ENCODE data around the gene ADAMTS9. TPM values are rescaled to one million over a fixed set of nuclear protein-coding genes. Genes with fewer than 3 reads are reported as not detected.
A peak's percentile ranks its signal among the peaks of the same experiment; 100 is the strongest.

Gene ADAMTS9
- total and polyA plus RNA-seq, 7 donors, result 6.7 to 65.8 (median 16.1) TPM

DNA sequence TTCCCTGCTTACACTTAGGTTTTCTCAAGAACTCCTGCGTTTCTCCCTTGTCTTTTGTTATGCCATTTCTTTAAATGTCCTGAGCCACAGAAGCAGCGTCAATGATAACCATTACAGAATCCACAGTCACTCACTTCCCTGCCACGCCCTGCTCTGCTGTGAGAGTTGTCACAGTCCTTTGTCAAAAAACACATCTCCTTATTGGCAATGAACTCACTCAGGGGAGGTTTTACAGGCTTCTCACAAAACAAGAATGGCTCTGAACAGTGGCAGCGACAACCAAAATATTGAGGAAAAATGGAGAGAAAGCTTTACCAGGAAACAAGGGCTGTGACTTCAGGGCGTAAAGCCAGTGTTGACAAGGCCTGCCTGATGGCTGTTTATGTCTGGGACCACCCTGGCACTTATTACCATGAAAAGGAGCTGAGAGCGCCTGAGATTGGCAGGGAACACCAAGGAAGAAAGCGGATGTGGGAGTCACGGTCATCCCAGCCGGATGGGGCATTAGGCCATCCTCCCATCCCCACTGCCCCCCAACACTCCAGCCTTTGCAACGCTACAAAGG, 111.5 kb downstream of the ADAMTS9 start:
- H3K4me1 ChIP-seq, result no peaks in the 10 kb centered on the region
- no peak overlapping the region for H3K4me3 ChIP-seq
- TF ChIP-seq, protein P1, sequence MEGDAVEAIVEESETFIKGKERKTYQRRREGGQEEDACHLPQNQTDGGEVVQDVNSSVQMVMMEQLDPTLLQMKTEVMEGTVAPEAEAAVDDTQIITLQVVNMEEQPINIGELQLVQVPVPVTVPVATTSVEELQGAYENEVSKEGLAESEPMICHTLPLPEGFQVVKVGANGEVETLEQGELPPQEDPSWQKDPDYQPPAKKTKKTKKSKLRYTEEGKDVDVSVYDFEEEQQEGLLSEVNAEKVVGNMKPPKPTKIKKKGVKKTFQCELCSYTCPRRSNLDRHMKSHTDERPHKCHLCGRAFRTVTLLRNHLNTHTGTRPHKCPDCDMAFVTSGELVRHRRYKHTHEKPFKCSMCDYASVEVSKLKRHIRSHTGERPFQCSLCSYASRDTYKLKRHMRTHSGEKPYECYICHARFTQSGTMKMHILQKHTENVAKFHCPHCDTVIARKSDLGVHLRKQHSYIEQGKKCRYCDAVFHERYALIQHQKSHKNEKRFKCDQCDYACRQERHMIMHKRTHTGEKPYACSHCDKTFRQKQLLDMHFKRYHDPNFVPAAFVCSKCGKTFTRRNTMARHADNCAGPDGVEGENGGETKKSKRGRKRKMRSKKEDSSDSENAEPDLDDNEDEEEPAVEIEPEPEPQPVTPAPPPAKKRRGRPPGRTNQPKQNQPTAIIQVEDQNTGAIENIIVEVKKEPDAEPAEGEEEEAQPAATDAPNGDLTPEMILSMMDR (IDR thresholded peaks at IDR 0.05), result no peak
- intact Hi-C loops (cut with DNase I), result no loop called here
- DNase-seq (no peak), ATAC-seq (no peak)
- no peaks in the 10 kb centered on the region for H3K9me3 ChIP-seq
- no peaks in the 10 kb centered on the region for H3K27me3 ChIP-seq (ENCODE audit: insufficient read depth in 3 of 3, low read length in 2 of 3)
- H3K27ac ChIP-seq, result no peak overlapping the region
- peaks cover 4 to 6% of the 10 kb centered on the region in 2 donors for H3K36me3 ChIP-seq (ENCODE audit: insufficient read depth in 1 of 2, low read depth in 1 of 2)
- 94 to 97% (median 97%) methylated on average over 10 of the region's 10 CpGs for WGBS, 3 donors

DNA sequence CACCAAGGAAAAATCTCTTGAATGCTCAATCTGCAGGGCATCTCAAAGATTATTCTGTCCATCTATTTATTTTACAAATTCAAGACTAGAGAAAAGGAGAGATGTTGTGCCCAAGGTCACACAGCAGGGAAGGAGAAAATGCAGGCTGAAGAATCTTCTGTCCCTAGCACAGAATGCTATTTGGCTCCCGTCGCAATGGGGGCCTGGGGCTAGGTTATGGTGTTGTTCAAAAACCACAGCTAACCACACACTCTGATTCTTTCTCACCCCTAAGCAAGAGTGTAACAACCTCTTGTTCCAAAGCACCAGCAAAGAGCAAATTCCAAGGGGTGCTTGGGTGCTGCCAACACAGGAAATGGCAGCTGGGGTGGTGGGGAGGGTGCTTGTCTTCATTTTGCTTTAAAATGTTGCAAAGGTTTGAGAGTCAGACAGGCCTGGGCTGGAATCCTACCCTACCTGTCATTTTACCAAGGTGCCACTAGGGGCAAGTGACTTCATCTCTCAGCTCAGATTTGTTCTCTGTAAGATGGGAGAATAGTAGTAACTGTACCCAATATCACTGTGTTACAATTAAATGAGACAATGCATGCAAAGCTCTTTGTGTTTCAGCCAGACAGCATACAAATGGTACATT, 112.5 kb downstream of the ADAMTS9 start:
- 96 to 100% (median 98%) methylated on average over 2 of the region's 2 CpGs for WGBS, 3 donors

DNA sequence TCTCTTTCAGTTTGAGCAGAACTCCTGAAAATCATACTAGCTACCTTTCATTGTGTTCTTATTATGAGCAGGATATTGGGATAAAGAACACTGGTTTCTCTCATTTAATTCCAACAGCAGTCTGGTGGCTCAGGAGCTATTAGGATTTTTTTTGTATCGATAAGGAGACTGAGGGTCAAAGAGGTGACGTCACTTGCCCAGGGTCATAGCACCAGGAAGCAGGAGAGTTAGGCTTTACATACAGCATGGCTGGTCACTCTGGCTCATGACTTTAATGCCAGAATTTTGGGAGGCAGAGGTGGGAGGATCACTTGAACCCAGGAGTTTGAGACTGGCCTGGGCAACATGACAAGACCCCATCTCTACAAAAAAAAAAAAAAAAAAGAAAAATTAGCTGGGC, 113.6 kb downstream of the ADAMTS9 start:
- H3K4me1 ChIP-seq, result peaks cover 1% of the 10 kb centered on the region
- WGBS, 3 donors, result 92 to 94% (median 94%) methylated on average over 2 of the region's 2 CpGs
- no peak overlapping the region for H3K4me3 ChIP-seq
- no peaks in the 10 kb centered on the region for H3K9me3 ChIP-seq
- peaks cover 4 to 6% of the 10 kb centered on the region in 2 donors for H3K36me3 ChIP-seq (ENCODE audit: insufficient read depth in 1 of 2, low read depth in 1 of 2)
- H3K27me3 ChIP-seq (ENCODE audit: insufficient read depth in 3 of 3, low read length in 2 of 3), result no peaks in the 10 kb centered on the region
- intact Hi-C loops (cut with DNase I), result no loop called here
- DNase-seq (no peak), ATAC-seq (no peak)
- TF ChIP-seq, protein P1 (IDR thresholded peaks at IDR 0.05), result no peak
- H3K27ac ChIP-seq, result no peak overlapping the region

More for the DNA sequence above, 112.5 kb downstream of the ADAMTS9 start:
- Histone ChIP-seq H3K4me3 (no peak overlapping the region), H3K36me3 (ENCODE audit: insufficient read depth in 1 of 2, low read depth in 1 of 2) (peaks cover 4 to 6% of the 10 kb centered on the region in 2 donors), H3K4me1 (no peaks in the 10 kb centered on the region), H3K9me3 (no peaks in the 10 kb centered on the region), H3K27me3 (ENCODE audit: insufficient read depth in 3 of 3, low read length in 2 of 3) (no peaks in the 10 kb centered on the region), H3K27ac (no peak overlapping the region)
- TF ChIP-seq, protein P1 (IDR thresholded peaks at IDR 0.05), result peak; percentile 44
- DNase-seq, result no peak
- ATAC-seq, result peak in 2 of 4 donors; percentile 61 to 67
- intact Hi-C loops (cut with DNase I), result no loop called here

DNA sequence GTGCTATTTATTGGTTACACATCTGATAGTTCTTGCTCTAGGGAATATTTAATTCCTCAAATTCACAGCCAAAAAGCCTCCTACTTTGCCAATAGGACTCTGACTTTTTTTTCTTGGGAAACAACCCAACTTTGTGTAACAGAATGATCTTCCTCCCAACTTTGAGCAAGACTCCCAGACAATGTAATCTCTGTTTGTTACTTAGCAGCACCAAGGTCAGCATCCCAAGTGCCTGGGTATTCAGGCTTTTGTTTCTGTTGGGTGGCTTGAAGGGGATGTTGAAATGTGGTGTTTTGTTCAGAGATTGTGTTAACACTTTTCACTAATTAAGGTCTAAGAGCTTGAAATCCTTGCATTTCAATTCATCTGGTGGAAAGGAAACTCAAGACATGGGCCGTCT, 115.8 kb downstream of the ADAMTS9 start:
- Histone ChIP-seq H3K4me3 (no peak overlapping the region), H3K9me3 (no peaks in the 10 kb centered on the region), H3K27me3 (ENCODE audit: insufficient read depth in 3 of 3, low read length in 2 of 3) (no peaks in the 10 kb centered on the region), H3K4me1 (peaks cover 6% of the 10 kb centered on the region), H3K27ac (no peak overlapping the region), H3K36me3 (ENCODE audit: insufficient read depth in 1 of 2, low read depth in 1 of 2) (peaks cover 10 to 13% of the 10 kb centered on the region in 2 donors)
- TF ChIP-seq, protein P1 (IDR thresholded peaks at IDR 0.05), result no peak
- ATAC-seq (no peak), DNase-seq (no peak)
- intact Hi-C loops (cut with DNase I), result no loop called here
- 97 to 100% (median 97%) methylated on average over 1 of the region's 1 CpG for WGBS, 3 donors
